ENCODE results near the gene RGL3.

GRCh38 chr19:11374433-11375142, 44.5 kb downstream of the RGL3 start, which contains the start of gene SWSAP1:
- TF ChIP-seq TCF3 (CRISPR knock-in tag; IDR thresholded peaks at IDR 0.05) (no peak), MAFG (tag; conservative IDR thresholded peaks at IDR 0.05) (no peak), EZH2 (IDR thresholded peaks at IDR 0.05; ENCODE audit: borderline replicate concordance, low read depth, low read length) (no peak), PATZ1 (CRISPR knock-in tag; IDR thresholded peaks at IDR 0.05; ENCODE audit: borderline replicate concordance) (no peak), CTCF (IDR thresholded peaks at IDR 0.05 in 2 of 3, conservative IDR thresholded peaks at IDR 0.05 in 1 of 3; ENCODE audit: insufficient read depth in 2 of 3, low read depth in 1 of 3, low read length in 3 of 3) (no peak), MYBL2 (IDR thresholded peaks at IDR 0.05; ENCODE audit: low read depth) (no peak), MYBL2 (CRISPR knock-in tag; IDR thresholded peaks at IDR 0.05; ENCODE audit: borderline replicate concordance) (no peak), SP1 (CRISPR knock-in tag; IDR thresholded peaks at IDR 0.05) (peak; percentile 93), ATF7 (IDR thresholded peaks at IDR 0.05) (peak; percentile 87), HDAC2 (IDR thresholded peaks at IDR 0.05) (peak; percentile 5; the same call in 1 of the 2 replicates), BDP1 (IDR thresholded peaks at IDR 0.05; ENCODE audit: insufficient read depth, insufficient read length) (no peak), NR1H2 (CRISPR knock-in tag; IDR thresholded peaks at IDR 0.05) (no peak), FOS (IDR thresholded peaks at IDR 0.05; ENCODE audit: extremely low read depth, insufficient read length) (peak; percentile 92), ELF1 (tag; IDR thresholded peaks at IDR 0.05) (peak; percentile 64; the same call in 1 of the 2 replicates), UBTF (IDR thresholded peaks at IDR 0.05; ENCODE audit: borderline replicate concordance in 1 of 2, low read depth in 2 of 2, low read length in 2 of 2) (no peak)
